ENCODE results near the gene CHAT. TPM values are rescaled to one million over a fixed set of nuclear protein-coding genes. Genes with fewer than 3 reads are reported as not detected.

CHAT gene
- total RNA-seq, 1 donor, result not detected

DNA sequence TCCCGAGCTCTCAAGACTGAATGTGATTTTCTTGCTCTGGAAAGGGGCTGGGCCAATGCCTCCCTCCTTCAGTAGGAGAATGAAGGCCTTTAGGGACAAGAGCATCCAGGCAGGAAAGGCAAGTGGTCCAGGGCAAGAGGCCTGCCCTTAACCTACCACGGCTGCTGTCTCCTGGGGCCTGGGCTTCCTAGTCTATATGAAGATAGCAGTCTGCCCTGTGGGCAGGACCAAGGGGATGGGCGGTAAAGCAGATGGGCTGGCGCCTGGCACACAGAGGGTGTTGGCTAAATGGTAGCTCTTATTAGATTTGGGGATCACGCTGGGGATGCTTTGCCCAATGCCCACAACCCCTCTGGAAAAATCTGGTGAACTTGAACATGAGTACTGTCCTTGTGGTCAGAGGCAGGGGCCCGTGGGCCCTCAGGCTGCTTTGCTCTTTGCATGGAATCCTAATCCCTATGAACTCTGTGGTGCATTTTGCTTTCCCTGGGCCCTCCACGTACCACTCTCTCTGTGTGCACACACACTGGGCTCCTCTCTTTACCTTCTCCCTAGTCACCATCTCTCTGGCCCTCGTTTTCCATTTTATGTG is 20.3 kb downstream of the CHAT start:
- H3K9me3 ChIP-seq (ENCODE audit: low read depth, low read length), result no peaks in the 10 kb centered on the region
- H3K79me2 ChIP-seq (ENCODE audit: insufficient read depth, low read length), result no peaks in the 10 kb centered on the region
- H3K27ac ChIP-seq (ENCODE audit: low read depth, low read length), result no peak overlapping the region
- H3K27me3 ChIP-seq (ENCODE audit: insufficient read depth, low read length), result peaks cover 25% of the 10 kb centered on the region
- TF ChIP-seq, protein P1, sequence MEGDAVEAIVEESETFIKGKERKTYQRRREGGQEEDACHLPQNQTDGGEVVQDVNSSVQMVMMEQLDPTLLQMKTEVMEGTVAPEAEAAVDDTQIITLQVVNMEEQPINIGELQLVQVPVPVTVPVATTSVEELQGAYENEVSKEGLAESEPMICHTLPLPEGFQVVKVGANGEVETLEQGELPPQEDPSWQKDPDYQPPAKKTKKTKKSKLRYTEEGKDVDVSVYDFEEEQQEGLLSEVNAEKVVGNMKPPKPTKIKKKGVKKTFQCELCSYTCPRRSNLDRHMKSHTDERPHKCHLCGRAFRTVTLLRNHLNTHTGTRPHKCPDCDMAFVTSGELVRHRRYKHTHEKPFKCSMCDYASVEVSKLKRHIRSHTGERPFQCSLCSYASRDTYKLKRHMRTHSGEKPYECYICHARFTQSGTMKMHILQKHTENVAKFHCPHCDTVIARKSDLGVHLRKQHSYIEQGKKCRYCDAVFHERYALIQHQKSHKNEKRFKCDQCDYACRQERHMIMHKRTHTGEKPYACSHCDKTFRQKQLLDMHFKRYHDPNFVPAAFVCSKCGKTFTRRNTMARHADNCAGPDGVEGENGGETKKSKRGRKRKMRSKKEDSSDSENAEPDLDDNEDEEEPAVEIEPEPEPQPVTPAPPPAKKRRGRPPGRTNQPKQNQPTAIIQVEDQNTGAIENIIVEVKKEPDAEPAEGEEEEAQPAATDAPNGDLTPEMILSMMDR (IDR thresholded peaks at IDR 0.05; ENCODE audit: extremely low read depth, low read depth, low read length), result no peak
- no peaks in the 10 kb centered on the region for H4K20me1 ChIP-seq (ENCODE audit: insufficient read depth, low read length)
- no peak overlapping the region for H3K4me2 ChIP-seq (ENCODE audit: insufficient read depth, low read length)
- no peak overlapping the region for H3K4me3 ChIP-seq (ENCODE audit: insufficient read depth, low read length)
- no peak overlapping the region for H2AFZ ChIP-seq (ENCODE audit: low read length)
- no peaks in the 10 kb centered on the region for H3K4me1 ChIP-seq (ENCODE audit: insufficient read depth, low read length)
- no peaks in the 10 kb centered on the region for H3K36me3 ChIP-seq (ENCODE audit: insufficient read depth, low read length)
- DNase-seq (ENCODE audit: insufficient read length, low spot score, missing footprints), result peak; percentile 53

DNA sequence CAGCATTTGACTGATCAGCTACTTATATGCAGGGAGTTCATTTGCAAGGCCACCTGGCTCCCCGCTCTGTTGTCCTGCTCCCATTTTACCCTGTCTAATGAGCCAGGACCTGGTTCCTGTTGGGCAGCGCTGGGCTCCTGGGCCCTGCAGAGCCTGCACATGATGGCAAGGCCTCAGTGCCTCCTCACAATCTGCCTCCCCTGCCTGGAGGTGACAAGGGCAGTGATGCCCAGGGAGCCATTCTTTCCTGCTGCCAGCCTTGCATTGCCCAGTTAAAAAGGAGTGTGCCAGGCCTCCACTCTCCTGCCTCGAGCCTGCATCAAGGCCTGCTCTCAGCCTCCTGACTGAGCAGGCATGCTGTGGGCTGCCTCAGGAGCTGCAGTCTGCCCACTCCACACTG is 28.5 kb downstream of the CHAT start:
- TF ChIP-seq, protein P1 (IDR thresholded peaks at IDR 0.05; ENCODE audit: extremely low read depth, low read depth, low read length), result no peak
- no peaks in the 10 kb centered on the region for H3K9me3 ChIP-seq (ENCODE audit: low read depth, low read length)
- H3K27ac ChIP-seq (ENCODE audit: low read depth, low read length), result no peak overlapping the region
- no peak overlapping the region for H2AFZ ChIP-seq (ENCODE audit: low read length)
- DNase-seq (ENCODE audit: insufficient read length, low spot score, missing footprints), result peak; percentile 42
- H3K4me1 ChIP-seq (ENCODE audit: insufficient read depth, low read length), result no peaks in the 10 kb centered on the region
- no peaks in the 10 kb centered on the region for H3K36me3 ChIP-seq (ENCODE audit: insufficient read depth, low read length)
- no peaks in the 10 kb centered on the region for H4K20me1 ChIP-seq (ENCODE audit: insufficient read depth, low read length)
- no peak overlapping the region for H3K4me3 ChIP-seq (ENCODE audit: insufficient read depth, low read length)
- no peaks in the 10 kb centered on the region for H3K79me2 ChIP-seq (ENCODE audit: insufficient read depth, low read length)
- H3K27me3 ChIP-seq (ENCODE audit: insufficient read depth, low read length), result peaks cover 14% of the 10 kb centered on the region
- no peak overlapping the region for H3K4me2 ChIP-seq (ENCODE audit: insufficient read depth, low read length)

DNA sequence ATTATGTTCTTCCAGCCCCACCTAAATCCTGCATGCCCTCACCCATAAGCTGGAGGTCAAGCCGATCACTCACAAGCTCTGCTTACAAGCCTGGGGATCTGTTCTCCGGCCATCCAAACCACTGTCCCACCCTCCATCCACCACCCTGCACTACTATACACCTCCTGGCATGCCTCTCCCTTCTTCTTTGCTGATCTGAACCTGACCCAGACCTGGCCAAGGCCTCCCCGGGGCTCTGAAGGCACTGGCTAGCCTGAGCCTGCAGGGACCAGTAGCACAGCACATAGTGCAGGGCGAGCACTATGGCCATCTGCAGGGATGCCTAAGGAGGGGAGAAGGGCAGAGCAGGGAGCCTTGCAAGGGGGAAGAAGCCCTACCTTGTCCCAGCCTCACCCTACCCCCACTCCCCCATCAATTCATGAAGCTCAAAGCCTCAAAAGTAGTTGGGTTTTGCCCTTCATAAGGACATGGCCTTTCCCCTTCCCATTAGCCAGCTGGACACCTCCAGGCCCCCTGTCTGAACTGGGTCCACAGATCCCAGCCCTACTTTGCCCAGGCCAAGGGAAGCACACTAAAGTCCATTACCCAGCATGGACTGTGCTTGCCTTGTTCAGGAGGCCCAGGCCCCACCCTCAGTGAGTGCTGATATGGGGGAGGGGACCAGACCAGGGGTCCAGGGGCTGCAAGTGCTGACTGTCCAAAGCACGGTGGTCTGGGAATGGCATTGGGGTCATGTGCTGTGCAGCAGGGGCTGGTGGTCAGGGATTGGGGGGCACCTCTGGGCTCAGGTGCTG is 29.6 kb downstream of the CHAT start:
- Histone ChIP-seq H3K79me2 (ENCODE audit: insufficient read depth, low read length) (no peaks in the 10 kb centered on the region), H3K27me3 (ENCODE audit: insufficient read depth, low read length) (peaks cover 9% of the 10 kb centered on the region), H4K20me1 (ENCODE audit: insufficient read depth, low read length) (no peaks in the 10 kb centered on the region), H3K4me1 (ENCODE audit: insufficient read depth, low read length) (no peaks in the 10 kb centered on the region), H3K36me3 (ENCODE audit: insufficient read depth, low read length) (no peaks in the 10 kb centered on the region), H2AFZ (ENCODE audit: low read length) (no peak overlapping the region), H3K4me2 (ENCODE audit: insufficient read depth, low read length) (no peak overlapping the region), H3K9me3 (ENCODE audit: low read depth, low read length) (no peaks in the 10 kb centered on the region), H3K27ac (ENCODE audit: low read depth, low read length) (no peak overlapping the region), H3K4me3 (ENCODE audit: insufficient read depth, low read length) (no peak overlapping the region)
- no peak for DNase-seq (ENCODE audit: insufficient read length, low spot score, missing footprints)
- TF ChIP-seq, protein P1 (IDR thresholded peaks at IDR 0.05; ENCODE audit: extremely low read depth, low read depth, low read length), result no peak

DNA sequence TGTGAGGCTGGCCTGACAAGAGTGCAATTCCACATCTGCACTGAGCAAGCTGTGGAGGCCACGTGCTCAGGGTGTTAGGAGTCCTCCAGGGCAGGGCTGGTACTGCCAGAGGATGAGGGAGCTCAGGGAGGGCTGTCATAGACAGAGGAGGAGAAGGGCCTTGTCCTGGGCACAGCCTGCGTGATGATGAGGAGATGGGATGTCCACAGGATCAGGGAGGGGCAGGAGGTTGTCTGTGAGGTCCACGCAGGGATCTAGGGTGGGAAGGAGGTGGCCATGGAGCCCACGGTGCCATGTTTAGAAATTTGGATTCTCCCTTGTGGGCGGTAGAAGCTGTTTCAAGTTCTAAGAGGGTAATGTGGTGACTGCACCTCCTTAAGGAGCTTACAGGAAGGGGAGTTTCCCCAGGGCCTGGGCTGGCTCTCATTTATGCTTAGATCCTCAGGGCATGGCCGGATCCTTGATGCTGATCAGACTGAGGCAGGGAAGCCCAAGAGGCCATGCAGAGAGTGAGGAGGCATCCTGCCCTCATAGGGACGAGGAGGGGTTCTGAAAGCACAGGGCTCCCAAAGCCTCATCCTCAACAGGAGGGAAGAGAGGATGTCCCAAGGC is 30.3 kb downstream of the CHAT start:
- Histone ChIP-seq H3K79me2 (ENCODE audit: insufficient read depth, low read length) (no peaks in the 10 kb centered on the region), H2AFZ (ENCODE audit: low read length) (no peak overlapping the region), H3K4me3 (ENCODE audit: insufficient read depth, low read length) (no peak overlapping the region), H3K4me1 (ENCODE audit: insufficient read depth, low read length) (no peaks in the 10 kb centered on the region), H4K20me1 (ENCODE audit: insufficient read depth, low read length) (no peaks in the 10 kb centered on the region), H3K27me3 (ENCODE audit: insufficient read depth, low read length) (peaks cover 6% of the 10 kb centered on the region), H3K4me2 (ENCODE audit: insufficient read depth, low read length) (no peak overlapping the region), H3K9me3 (ENCODE audit: low read depth, low read length) (no peaks in the 10 kb centered on the region), H3K27ac (ENCODE audit: low read depth, low read length) (no peak overlapping the region), H3K36me3 (ENCODE audit: insufficient read depth, low read length) (no peaks in the 10 kb centered on the region)
- no peak for DNase-seq (ENCODE audit: insufficient read length, low spot score, missing footprints)
- TF ChIP-seq, protein P1 (IDR thresholded peaks at IDR 0.05; ENCODE audit: extremely low read depth, low read depth, low read length), result no peak
